Measurements from ENCODE around the gene ANKRD24. TPM values are rescaled to one million over a fixed set of nuclear protein-coding genes. Genes with fewer than 3 reads are reported as not detected.

The ANKRD24 gene
- 0.15 and 2.0 TPM in 2 replicates for total RNA-seq

GRCh38 chr19:4182084-4182810 is at the start of gene ANKRD24, which contains the start of gene SIRT6:
Gene ANKRD24 (plus strand): TSS chr19:4182689. CDS start chr19:4186426, 3,737 bp downstream.
Gene SIRT6 (minus strand): TSS chr19:4182563. CDS start chr19:4182539, 24 bp downstream.

GRCh38 chr19:4229179-4229931 is 46.9 kb downstream of the ANKRD24 start, which contains the start of gene EBI3:
Gene EBI3 (plus strand): TSS chr19:4229523. CDS start chr19:4229551, 28 bp downstream.

GRCh38 chr19:4246767-4247593 is 64.5 kb downstream of the ANKRD24 start, which contains the start of gene YJU2:
Gene YJU2 (plus strand): TSS chr19:4247080. CDS start chr19:4247147, 67 bp downstream.

Other genes with a start within 250 kb of the ANKRD24 start
- not detected in 2 replicates for gene NMRK2, start 249.6 kb upstream of the ANKRD24 start, total RNA-seq
- gene DAPK3, start 211.6 kb upstream of the ANKRD24 start, total RNA-seq, result 51.8 and 52.2 TPM in 2 replicates
- gene EEF2, start 197.2 kb upstream of the ANKRD24 start, total RNA-seq, result 2,452 and 2,593 TPM in 2 replicates
- gene PIAS4, start 175.0 kb upstream of the ANKRD24 start, total RNA-seq, result 14.3 and 20.5 TPM in 2 replicates
- gene ZBTB7A, start 115.8 kb upstream of the ANKRD24 start, total RNA-seq, result 20.2 and 24.9 TPM in 2 replicates
- gene MAP2K2, start 58.6 kb upstream of the ANKRD24 start, total RNA-seq, result 152 and 158 TPM in 2 replicates
- not detected in 2 replicates for gene CREB3L3, start 29.1 kb upstream of the ANKRD24 start, total RNA-seq
- gene SIRT6, start 126 bp upstream of the ANKRD24 start, total RNA-seq, result 20.2 and 25.4 TPM in 2 replicates
- 0.34 TPM in 1 of 2 replicates, not detected in the other for gene EBI3, start 46.8 kb downstream of the ANKRD24 start, total RNA-seq
- gene YJU2, start 64.4 kb downstream of the ANKRD24 start, total RNA-seq, result 24.8 and 26.1 TPM in 2 replicates
- not detected in 2 replicates for gene SHD, start 96.6 kb downstream of the ANKRD24 start, total RNA-seq
- gene TMIGD2, start 119.7 kb downstream of the ANKRD24 start, total RNA-seq, result not detected in 2 replicates
- 24.4 and 28.6 TPM in 2 replicates for gene FSD1, start 121.9 kb downstream of the ANKRD24 start, total RNA-seq
- 5.4 and 6.4 TPM in 2 replicates for gene STAP2, start 156.1 kb downstream of the ANKRD24 start, total RNA-seq
- 3.5 and 4.8 TPM in 2 replicates for gene MPND, start 160.9 kb downstream of the ANKRD24 start, total RNA-seq
- gene SH3GL1, start 217.9 kb downstream of the ANKRD24 start, total RNA-seq, result 110 and 114 TPM in 2 replicates
- gene CHAF1A, start 220.0 kb downstream of the ANKRD24 start, total RNA-seq, result 31.1 and 31.4 TPM in 2 replicates